B cell (primary cell): Measurements from ENCODE around the gene HOXA3. TPM values are rescaled to one million over a fixed set of nuclear protein-coding genes. Genes with fewer than 3 reads are reported as not detected.

ENCODE experiments used
- ATAC-seq: fragments of 200-7000 bp; cut with Tn5 transposase; one replicate; pipeline ENCODE4 v1.10.0; 2021; ENCODE audit warnings: low read depth, mild to moderate bottlenecking, moderate number of reproducible peaks, moderate library complexity
- CTCF ChIA-PET: fragments of 350-600 bp; sonication (Branson Sonifier 250); formaldehyde crosslinking; loops from one replicate; lab custom pipeline; 2021; ENCODE audit warnings: antibody characterized with exemption, inconsistent platforms; lab: Charles Lee
- POLR2A ChIA-PET: fragments of 350-600 bp; sonication (Branson Sonifier 250); formaldehyde crosslinking; loops from one replicate; lab custom pipeline; 2021; ENCODE audit warnings: antibody characterized with exemption; lab: Charles Lee
- DNase-seq: peaks from one replicate; pipeline ENCODE4 v3.0.0; 2013
- H2AFZ ChIP-seq: 2 replicates; pipeline ENCODE4 v1.6.1; 2012; ENCODE audit warnings: mild to moderate bottlenecking, low read depth, low read length; ENCODE audit not compliant: insufficient read depth, poor library complexity, severe bottlenecking
- H3K27ac ChIP-seq, 2 donors: 1 replicate in 1 of 2; 2 replicates in 1 of 2; pipeline ENCODE4 v1.5.1; 2012 to 2013; ENCODE audit warnings: low read length in 2 of 2, mild to moderate bottlenecking in 2 of 2, moderate library complexity in 1 of 2
- H3K27me3 ChIP-seq, 4 experiments: fragments of 200-600 bp in 1 of 4; sonication (generic) in 1 of 4; replicated peaks in 1 of 4; 1 replicate in 2 of 4; 2 replicates in 2 of 4; pipeline versions ENCODE4 v1.6.1 to v1.7.0; 2013 to 2016; ENCODE audit warnings: low read length in 3 of 4, mild to moderate bottlenecking in 2 of 4, mixed read lengths in 1 of 4, moderate library complexity in 1 of 4; ENCODE audit not compliant: insufficient read depth in 4 of 4, control insufficient read depth in 3 of 4; ENCODE audit errors: control extremely low read depth in 1 of 4
- H3K36me3 ChIP-seq, 2 experiments: replicated peaks in 1 of 2; 1 replicate in 1 of 2; 2 replicates in 1 of 2; pipeline versions ENCODE4 v1.6.1 to v1.7.1; 2013; ENCODE audit warnings: low read length in 1 of 2; ENCODE audit not compliant: insufficient read depth in 2 of 2, control insufficient read depth in 1 of 2; ENCODE audit errors: control extremely low read depth in 1 of 2, extremely low read depth in 1 of 2
- H3K4me1 ChIP-seq, 2 donors: fragments of 200-600 bp in 1 of 2; sonication (generic) in 1 of 2; 1 replicate in 1 of 2; 2 replicates in 1 of 2; pipeline versions ENCODE4 v1.5.1 to v1.6.1; 2013 to 2017; ENCODE audit warnings: low read length in 2 of 2; ENCODE audit not compliant: control insufficient read depth in 2 of 2, insufficient read depth in 2 of 2
- H3K4me2 ChIP-seq: replicated peaks from 2 replicates; pipeline ENCODE3; 2012; ENCODE audit warnings: mild to moderate bottlenecking, low read depth, low read length; ENCODE audit not compliant: poor library complexity, severe bottlenecking
- H3K4me3 ChIP-seq, 5 experiments: fragments of 200-600 bp in 1 of 5; sonication (generic) in 1 of 5; 1 replicate in 3 of 5; 2 replicates in 2 of 5; pipeline versions ENCODE4 v1.5.1 to v1.7.0; 2011 to 2016; ENCODE audit warnings: low read length in 4 of 5, mild to moderate bottlenecking in 4 of 5, low read depth in 2 of 5, control low read depth in 1 of 5, moderate library complexity in 1 of 5; ENCODE audit not compliant: insufficient read depth in 1 of 5; ENCODE audit errors: control extremely low read depth in 1 of 5, extremely low read depth in 1 of 5
- H3K79me2 ChIP-seq: fragments of 200-600 bp; sonication (generic); one replicate; pipeline ENCODE4 v1.6.0; 2016; ENCODE audit warnings: low read length; ENCODE audit not compliant: control insufficient read depth, insufficient read depth
- H3K9ac ChIP-seq: fragments of 200-600 bp; sonication (generic); 2 replicates; pipeline ENCODE4 v1.6.1; 2017; ENCODE audit warnings: mild to moderate bottlenecking, low read length, moderate library complexity
- H3K9me3 ChIP-seq, 3 donors: one replicate each; pipeline versions ENCODE4 v1.6.1 to v1.7.1; 2013; ENCODE audit warnings: low read length in 2 of 3; ENCODE audit not compliant: control insufficient read depth in 2 of 3, insufficient read depth in 1 of 3; ENCODE audit errors: control extremely low read depth in 1 of 3
- H4K20me1 ChIP-seq: 2 replicates; pipeline ENCODE4 v1.6.0; 2012; ENCODE audit warnings: mild to moderate bottlenecking, low read length; ENCODE audit not compliant: insufficient read depth, control insufficient read depth, poor library complexity, severe bottlenecking
- H3K27ac Mint-ChIP-seq: one replicate; pipeline ENCODE4 v1.8.0; 2021; ENCODE audit warnings: mixed read lengths
- H3K27me3 Mint-ChIP-seq: one replicate; pipeline ENCODE4 v1.8.0; 2021; ENCODE audit warnings: mixed read lengths
- H3K4me1 Mint-ChIP-seq: one replicate; pipeline ENCODE4 v1.8.0; 2021; ENCODE audit warnings: mixed read lengths
- H3K4me3 Mint-ChIP-seq: one replicate; pipeline ENCODE4 v1.8.0; 2021; ENCODE audit warnings: mixed read lengths
- H3K9me3 Mint-ChIP-seq: one replicate; pipeline ENCODE4 v1.8.0; 2022; ENCODE audit warnings: mixed read lengths; ENCODE audit not compliant: insufficient read depth
- CTCF ChIP-seq: fragments of 200-600 bp; IDR thresholded peaks from one replicate; pipeline ENCODE4 v1.8.0; 2022; ENCODE audit warnings: antibody characterized with exemption, mild to moderate bottlenecking
- EZH2 ChIP-seq: IDR thresholded peaks from 2 replicates; pipeline ENCODE4 v1.6.1; 2012; ENCODE audit warnings: borderline replicate concordance, low read depth, mild to moderate bottlenecking, moderate library complexity, low read length; ENCODE audit not compliant: insufficient read depth, poor library complexity, severe bottlenecking
- WGBS: methylation state at CpG from one replicate; pipeline ENCODE4 v1.1.5; 2013; ENCODE audit warnings: missing lambda C conversion rate; ENCODE audit not compliant: insufficient coverage; 5-methylcytosine and 5-hydroxymethylcytosine counted together
- intact Hi-C: fragments of 100-400 bp; cut with micrococcal nuclease; formaldehyde crosslinking; loops from one replicate; pipeline ENCODE4 v1.10.0; 2022
- polyA plus RNA-seq: library from polyadenylated mRNA; depleted of rRNA; stranded (reverse); fragments of >200 nt; gene quantifications from 2 replicates; pipeline ENCODE4 v1.2.3, GENCODE V29; 2012
- total RNA-seq, 2 donors: library from RNA; stranded (reverse); fragments of 120-200 nt in 1 of 2; gene quantifications; 1 replicate in 1 of 2; 2 replicates in 1 of 2; pipeline versions ENCODE4 v1.2.3 to v1.2.4, GENCODE V29; 2013 to 2022

HOXA3 gene
- total and polyA plus RNA-seq, 2 donors (not counting 1 experiment from before 2014, with no cell fraction given), result 0.07 TPM; not detected in 1

- H3K9ac ChIP-seq, result no peak overlapping the region
- Mint-ChIP-seq H3K27ac (no peak overlapping the region), H3K9me3 (no peaks in the 10 kb centered on the region), H3K27me3 (peaks cover 28% of the 10 kb centered on the region), H3K4me1 (peaks cover 4% of the 10 kb centered on the region), H3K4me3 (no peak overlapping the region)
- POLR2A ChIA-PET, result interaction anchor here (1.2 kb wide), 1 partner anchor 15 kb away, joined by 3 read pairs; no protein-coding TSS in a partner anchor
- no peak overlapping the region for H2AFZ ChIP-seq
- no peak for DNase-seq
- CTCF ChIA-PET, result no interaction called here
- H3K9me3 ChIP-seq, result peaks cover 0 to 26% (median 0%) of the 10 kb centered on the region in 3 donors
- intact Hi-C loops, result no loop called here
- H3K79me2 ChIP-seq, result no peaks in the 10 kb centered on the region
- no peak overlapping the region for H3K4me3 ChIP-seq
- no peaks in the 10 kb centered on the region for H4K20me1 ChIP-seq
- no peaks in the 10 kb centered on the region for H3K4me1 ChIP-seq
- H3K27ac ChIP-seq, result no peak overlapping the region
- H3K27me3 ChIP-seq, result peaks cover 0 to 22% (median 13%) of the 10 kb centered on the region in 4 experiments
- ATAC-seq, result no peak
- TF ChIP-seq CTCF (no peak), EZH2 (no peak)
- H3K4me2 ChIP-seq, result no peak overlapping the region
- H3K36me3 ChIP-seq, result no peaks in the 10 kb centered on the region
- 98% methylated on average over 34 of the region's 41 CpGs for WGBS
These were observed 43.8 kb downstream of the HOXA3 start for GRCh38 chr7:27108390-27109127.
